ENCODE data around the gene UCN3.

- no peak for TF ChIP-seq CTCF (IDR thresholded peaks at IDR 0.05 in 2 of 3, conservative IDR thresholded peaks at IDR 0.05 in 1 of 3; ENCODE audit: insufficient read depth in 2 of 3, low read depth in 1 of 3, low read length in 3 of 3)
- no peak for TF ChIP-seq GABPA (tag; conservative IDR thresholded peaks at IDR 0.05; ENCODE audit: low read depth)
Measured at GRCh38 chr10:5369362-5370158, 4.8 kb downstream of the UCN3 start.
